Body of pancreas (tissue), 4 donors: ENCODE results near the gene TRIM34. TPM values are rescaled to one million over a fixed set of nuclear protein-coding genes. Genes with fewer than 3 reads are reported as not detected.

ENCODE experiments used
- ATAC-seq: fragments of 150-250 bp; one replicate; pipeline ENCODE4 v1.9.1; 2016
- DNase-seq, 4 donors: peaks; one replicate each; pipeline ENCODE4 v3.0.0-alpha.2; 2019
- H3K27ac ChIP-seq, 4 donors: fragments of 200-600 bp; sonication (generic); 1 replicate in 3 of 4; 2 replicates in 1 of 4; pipeline versions ENCODE4 v1.5.1 to v1.6.1; 2016 to 2019; ENCODE audit warnings: mild to moderate bottlenecking in 1 of 4, mixed read lengths in 1 of 4, moderate library complexity in 1 of 4
- H3K27me3 ChIP-seq, 2 donors: fragments of 200-600 bp; sonication (generic); one replicate each; pipeline ENCODE4 v1.6.0; 2016; ENCODE audit warnings: mild to moderate bottlenecking in 1 of 2
- H3K36me3 ChIP-seq, 2 donors: fragments of 200-600 bp; sonication (generic); replicated peaks in 1 of 2; 2 replicates each; pipeline ENCODE4 v1.5.1; 2016; ENCODE audit warnings: low read depth in 2 of 2; ENCODE audit not compliant: insufficient read depth in 1 of 2
- H3K4me1 ChIP-seq: fragments of 200-600 bp; sonication (generic); one replicate; pipeline ENCODE4 v1.6.0; 2016
- H3K4me3 ChIP-seq, 2 donors: fragments of 200-600 bp; sonication (generic); 1 replicate in 1 of 2; 2 replicates in 1 of 2; pipeline ENCODE4 v1.5.1; 2016 to 2019
- H3K9me3 ChIP-seq, 3 donors: fragments of 200-600 bp; sonication (generic); 1 replicate in 2 of 3; 2 replicates in 1 of 3; pipeline ENCODE4 v1.5.1; 2016
- POLR2A ChIP-seq, 3 donors: fragments of 450-650 bp; IDR thresholded peaks; one replicate each; pipeline ENCODE4 v1.6.1; 2016; ENCODE audit warnings: antibody characterized with exemption in 3 of 3, mild to moderate bottlenecking in 2 of 3
- WGBS, 2 donors: methylation state at CpG; one replicate each; pipeline ENCODE4 v1.1.5; 2017; 5-methylcytosine and 5-hydroxymethylcytosine counted together
- intact Hi-C: fragments of 100-400 bp; cut with DNase I; formaldehyde crosslinking; loops from one replicate; pipeline ENCODE4 v1.15.1; 2023
- total RNA-seq, 2 donors: library from RNA; depleted of rRNA; stranded (reverse); fragments of >200 nt; gene quantifications; one replicate each; pipeline ENCODE4 v1.1.0, GENCODE V29; 2016
- TF ChIP-seq, protein P1 (sequence below), 7 experiments: fragments of 450-650 bp in 4 of 7; fragments of 200-600 bp in 3 of 7; sonication (generic) in 3 of 7; IDR thresholded peaks; one replicate each; pipeline ENCODE4 v1.5.1; 2016 to 2019; ENCODE audit warnings: antibody characterized with exemption in 7 of 7

Gene TRIM34
- total RNA-seq, 2 donors from 2014 or later = 2.9 to 4.6 TPM

DNA sequence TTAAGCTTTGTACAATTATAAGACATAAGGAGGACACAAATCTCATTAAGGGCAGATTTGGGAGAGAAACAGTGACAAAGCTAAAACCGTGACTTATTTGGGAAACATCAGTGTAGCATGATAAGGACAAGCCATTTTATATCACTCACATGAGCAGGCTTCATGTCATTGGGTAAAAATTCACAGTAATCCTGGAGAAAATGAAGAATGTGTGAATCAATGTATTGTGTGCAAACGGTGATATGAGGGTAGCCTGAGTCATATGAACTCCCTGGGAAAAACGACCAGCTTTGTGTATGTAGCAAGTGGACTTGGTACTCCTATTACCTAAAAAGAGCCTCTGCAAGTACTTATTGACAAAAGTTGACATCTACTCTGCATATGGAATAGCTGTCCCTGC, 6.0 kb upstream of the TRIM34 start:
- 53 to 55% methylated on average over 3 of the region's 3 CpGs for WGBS, 2 donors
- no peak for TF ChIP-seq POLR2A (IDR thresholded peaks at IDR 0.05)
- TF ChIP-seq, protein P1, sequence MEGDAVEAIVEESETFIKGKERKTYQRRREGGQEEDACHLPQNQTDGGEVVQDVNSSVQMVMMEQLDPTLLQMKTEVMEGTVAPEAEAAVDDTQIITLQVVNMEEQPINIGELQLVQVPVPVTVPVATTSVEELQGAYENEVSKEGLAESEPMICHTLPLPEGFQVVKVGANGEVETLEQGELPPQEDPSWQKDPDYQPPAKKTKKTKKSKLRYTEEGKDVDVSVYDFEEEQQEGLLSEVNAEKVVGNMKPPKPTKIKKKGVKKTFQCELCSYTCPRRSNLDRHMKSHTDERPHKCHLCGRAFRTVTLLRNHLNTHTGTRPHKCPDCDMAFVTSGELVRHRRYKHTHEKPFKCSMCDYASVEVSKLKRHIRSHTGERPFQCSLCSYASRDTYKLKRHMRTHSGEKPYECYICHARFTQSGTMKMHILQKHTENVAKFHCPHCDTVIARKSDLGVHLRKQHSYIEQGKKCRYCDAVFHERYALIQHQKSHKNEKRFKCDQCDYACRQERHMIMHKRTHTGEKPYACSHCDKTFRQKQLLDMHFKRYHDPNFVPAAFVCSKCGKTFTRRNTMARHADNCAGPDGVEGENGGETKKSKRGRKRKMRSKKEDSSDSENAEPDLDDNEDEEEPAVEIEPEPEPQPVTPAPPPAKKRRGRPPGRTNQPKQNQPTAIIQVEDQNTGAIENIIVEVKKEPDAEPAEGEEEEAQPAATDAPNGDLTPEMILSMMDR (IDR thresholded peaks at IDR 0.05) = no peak
- Histone ChIP-seq H3K4me3 (no peak overlapping the region), H3K27ac (no peak overlapping the region), H3K4me1 (peaks cover 12% of the 10 kb centered on the region), H3K36me3 (no peaks in the 10 kb centered on the region), H3K9me3 (no peaks in the 10 kb centered on the region), H3K27me3 (no peaks in the 10 kb centered on the region)
- no peak for DNase-seq
- intact Hi-C loops = no loop called here
- no peak for ATAC-seq

DNA sequence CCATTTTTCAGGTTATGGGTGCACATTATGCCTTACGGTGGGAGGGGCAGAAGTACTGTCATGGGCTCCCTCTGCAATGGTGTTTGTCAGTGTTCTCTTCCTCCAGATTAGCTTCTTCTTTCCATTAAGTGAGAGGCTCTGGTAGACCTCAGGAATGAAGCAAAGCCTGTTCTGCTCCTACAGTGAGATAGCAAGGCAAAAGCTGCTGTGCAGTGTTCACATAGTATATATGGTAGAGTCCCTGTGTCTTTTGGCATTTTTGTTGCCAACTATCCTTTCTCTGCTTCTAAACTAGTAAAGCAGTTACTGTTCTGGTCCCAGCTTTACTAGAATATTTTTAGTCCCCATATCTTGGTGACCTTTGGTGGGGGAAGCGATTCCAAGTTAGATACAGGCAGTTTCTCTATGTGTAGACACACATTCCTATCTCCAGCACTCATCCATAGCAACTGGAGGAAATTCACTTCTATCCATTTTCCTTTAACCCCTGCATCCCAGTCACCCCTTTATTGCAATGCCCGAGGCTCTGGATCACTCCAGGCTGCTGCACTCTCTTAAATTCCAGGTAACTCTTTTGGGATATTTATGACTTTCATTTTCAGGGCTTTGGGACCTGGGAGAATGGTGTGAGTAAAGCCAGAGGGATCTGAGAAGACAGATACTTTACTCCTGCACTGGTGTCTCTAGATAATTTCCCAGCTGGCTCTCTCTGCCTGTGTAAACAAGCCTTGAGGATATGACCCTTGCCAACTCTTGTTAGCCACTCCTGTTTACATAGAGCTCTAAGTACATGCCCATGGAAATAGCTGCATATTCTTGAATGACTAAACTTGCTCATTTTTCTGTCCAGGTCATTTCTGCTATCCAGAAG, 3.9 kb upstream of the TRIM34 start:
- WGBS, 2 donors = 25 to 38% methylated on average over 3 of the region's 3 CpGs
- peaks cover 27% of the 10 kb centered on the region for H3K4me1 ChIP-seq
- H3K27ac ChIP-seq = no peak overlapping the region
- intact Hi-C loops = no loop called here
- ATAC-seq (peak; percentile 43), DNase-seq (peak in 2 of 4 donors; percentile 12 to 34)
- H3K36me3 ChIP-seq = no peaks in the 10 kb centered on the region
- TF ChIP-seq, protein P1 (IDR thresholded peaks at IDR 0.05) = no peak
- no peak for TF ChIP-seq POLR2A (IDR thresholded peaks at IDR 0.05)
- no peak overlapping the region for H3K4me3 ChIP-seq
- H3K9me3 ChIP-seq = no peaks in the 10 kb centered on the region
- H3K27me3 ChIP-seq = no peaks in the 10 kb centered on the region

DNA sequence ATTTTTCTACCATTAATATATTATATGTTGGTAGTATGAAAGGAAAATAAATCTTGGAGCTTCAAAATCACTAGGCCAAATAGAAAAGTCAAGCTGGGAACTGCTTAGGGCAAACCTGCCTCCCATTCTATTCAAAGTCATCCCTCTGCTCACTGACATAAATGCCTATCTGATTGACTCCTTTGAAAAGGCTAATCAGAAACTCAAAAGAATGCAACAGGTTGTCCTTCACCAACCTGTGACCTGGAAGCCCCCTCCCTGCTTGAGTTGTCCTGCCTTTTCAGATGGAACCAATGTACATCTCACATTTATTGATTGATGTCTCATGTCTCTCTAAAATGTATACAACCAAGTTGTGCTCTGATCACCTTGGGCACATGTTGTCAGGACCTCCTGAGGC, 3.2 kb upstream of the TRIM34 start:
- H3K27ac ChIP-seq = no peak overlapping the region
- no peaks in the 10 kb centered on the region for H3K27me3 ChIP-seq
- H3K4me3 ChIP-seq = no peak overlapping the region
- intact Hi-C loops = no loop called here
- ATAC-seq (no peak), DNase-seq (no peak)
- no peaks in the 10 kb centered on the region for H3K9me3 ChIP-seq
- H3K4me1 ChIP-seq = peaks cover 29% of the 10 kb centered on the region
- no peak for TF ChIP-seq POLR2A (IDR thresholded peaks at IDR 0.05)
- TF ChIP-seq, protein P1 (IDR thresholded peaks at IDR 0.05) = no peak
- no peaks in the 10 kb centered on the region for H3K36me3 ChIP-seq

DNA sequence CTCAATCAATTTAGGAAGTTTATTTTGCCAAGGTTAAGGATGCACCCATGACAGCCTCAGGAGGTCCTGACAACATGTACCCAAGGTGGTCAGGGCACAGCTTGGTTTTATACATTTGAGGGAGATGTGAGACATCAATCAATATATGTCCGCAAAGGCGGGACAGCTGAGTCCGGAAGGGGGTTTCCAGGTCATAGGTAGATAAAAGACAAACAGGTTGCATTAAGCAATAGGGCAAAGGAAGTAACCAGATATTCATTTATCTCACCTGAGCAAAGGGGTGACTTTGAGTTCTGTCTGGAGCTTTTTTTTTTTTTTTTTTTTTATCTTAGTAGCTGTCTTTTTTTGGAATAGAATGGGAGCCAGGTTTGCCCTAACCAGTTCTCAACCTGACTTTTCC, 2.0 kb upstream of the TRIM34 start:
- TF ChIP-seq POLR2A (IDR thresholded peaks at IDR 0.05) = no peak
- TF ChIP-seq, protein P1 (IDR thresholded peaks at IDR 0.05) = no peak
- ATAC-seq (no peak), DNase-seq (no peak)
- WGBS, 2 donors = 77 to 82% methylated on average over 3 of the region's 3 CpGs
- Histone ChIP-seq H3K4me1 (peaks cover 29% of the 10 kb centered on the region), H3K36me3 (no peaks in the 10 kb centered on the region), H3K27ac (no peak overlapping the region), H3K4me3 (no peak overlapping the region), H3K9me3 (no peaks in the 10 kb centered on the region), H3K27me3 (no peaks in the 10 kb centered on the region)
- intact Hi-C loops = no loop called here

DNA sequence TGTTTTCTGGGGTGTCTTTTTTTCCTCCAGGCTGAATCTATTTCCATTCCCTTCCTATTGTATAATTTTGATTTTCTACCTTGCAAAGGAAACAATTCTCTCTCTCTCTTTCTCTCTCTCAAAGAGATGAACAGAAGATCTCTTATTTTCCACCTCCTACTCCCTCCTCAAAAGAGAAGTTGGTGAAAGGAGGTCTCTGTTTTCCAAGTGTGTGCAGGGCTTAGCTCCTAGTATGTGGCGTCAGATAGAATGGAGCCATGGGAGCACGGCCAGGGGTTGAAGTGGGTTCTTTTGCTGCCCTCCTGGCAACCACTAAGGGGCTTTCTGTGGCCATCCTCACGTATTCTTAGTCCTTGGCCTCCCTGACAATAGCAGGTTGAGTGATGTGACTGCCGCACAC, 480 bp downstream of the TRIM34 start:
- 13 to 29% methylated on average over 4 of the region's 4 CpGs for WGBS, 2 donors
- DNase-seq (no peak), ATAC-seq (no peak)
- Histone ChIP-seq H3K4me3 (peak overlapping the region; percentile 6 to 76), H3K36me3 (no peaks in the 10 kb centered on the region), H3K9me3 (no peaks in the 10 kb centered on the region), H3K27ac (peak overlapping the region in 3 of 4 donors; percentile 49 to 79 (median 58)), H3K4me1 (peaks cover 29% of the 10 kb centered on the region), H3K27me3 (no peaks in the 10 kb centered on the region)
- intact Hi-C loops = no loop called here
- TF ChIP-seq, protein P1 (IDR thresholded peaks at IDR 0.05) = no peak
- TF ChIP-seq POLR2A (IDR thresholded peaks at IDR 0.05) = no peak
